Fibroblast of villous mesenchyme (primary cell): ENCODE results near the gene FSCN2. TPM values are rescaled to one million over a fixed set of nuclear protein-coding genes. Genes with fewer than 3 reads are reported as not detected.

ENCODE experiments used
- DNase-seq: peaks from one replicate; pipeline ENCODE4 v3.0.0-alpha.2; 2010; ENCODE audit warnings: low read depth
- H3K4me3 ChIP-seq: 2 replicates; pipeline ENCODE4 v1.5.1; 2011; ENCODE audit warnings: low read depth, mild to moderate bottlenecking, low read length
- total RNA-seq: library from RNA; depleted of rRNA; stranded (reverse); fragments of >200 nt; gene quantifications from 2 replicates; pipeline ENCODE4 v1.2.3, GENCODE V29; 2012
- TF ChIP-seq, protein P1 (sequence below): IDR thresholded peaks from 2 replicates; pipeline ENCODE4 v1.5.1; 2012; ENCODE audit warnings: low read depth, mild to moderate bottlenecking, low read length; ENCODE audit not compliant: insufficient read depth

The FSCN2 gene
- total RNA-seq, 1 donor, result 1.7 TPM

DNA sequence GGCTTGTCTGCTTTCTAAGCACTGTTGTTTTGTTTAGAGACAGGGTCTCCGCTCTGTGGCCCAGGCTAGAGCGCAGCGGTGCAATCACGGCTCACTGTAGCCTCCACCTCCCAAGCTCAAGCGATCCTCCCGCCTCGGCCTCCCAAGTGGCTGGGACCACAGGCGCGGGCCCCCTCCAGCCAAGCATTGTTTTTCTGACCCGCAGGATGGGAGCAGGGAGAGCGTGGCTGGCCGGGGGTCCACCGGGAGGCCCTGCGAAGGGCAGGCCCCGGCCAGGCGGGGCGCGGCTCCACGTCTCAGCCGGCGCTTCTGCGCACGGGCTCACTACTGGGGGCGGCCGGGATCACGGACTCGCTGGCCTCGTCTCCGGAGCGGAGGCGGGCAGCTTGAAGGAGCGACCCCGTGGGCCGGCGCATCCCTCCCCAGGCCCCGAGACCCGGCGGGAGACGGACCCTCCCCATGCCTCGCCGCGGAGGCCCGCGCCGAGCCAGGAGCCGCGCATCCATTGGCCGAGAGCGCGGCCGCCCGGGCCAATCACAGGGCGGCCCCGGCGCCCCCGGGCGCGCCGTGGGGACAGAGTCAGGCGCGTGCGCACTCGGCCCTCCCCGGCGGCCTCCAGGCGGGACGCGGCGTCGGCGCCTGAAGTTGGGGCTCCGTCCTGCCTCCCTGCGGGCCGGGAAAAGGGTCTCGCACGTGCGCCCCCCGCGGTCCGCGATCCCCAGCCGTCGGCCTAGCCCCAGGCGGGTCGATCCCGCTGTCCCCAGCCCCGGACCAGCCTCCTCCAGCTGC, 40.5 kb upstream of the FSCN2 start:
- TF ChIP-seq, protein P1, sequence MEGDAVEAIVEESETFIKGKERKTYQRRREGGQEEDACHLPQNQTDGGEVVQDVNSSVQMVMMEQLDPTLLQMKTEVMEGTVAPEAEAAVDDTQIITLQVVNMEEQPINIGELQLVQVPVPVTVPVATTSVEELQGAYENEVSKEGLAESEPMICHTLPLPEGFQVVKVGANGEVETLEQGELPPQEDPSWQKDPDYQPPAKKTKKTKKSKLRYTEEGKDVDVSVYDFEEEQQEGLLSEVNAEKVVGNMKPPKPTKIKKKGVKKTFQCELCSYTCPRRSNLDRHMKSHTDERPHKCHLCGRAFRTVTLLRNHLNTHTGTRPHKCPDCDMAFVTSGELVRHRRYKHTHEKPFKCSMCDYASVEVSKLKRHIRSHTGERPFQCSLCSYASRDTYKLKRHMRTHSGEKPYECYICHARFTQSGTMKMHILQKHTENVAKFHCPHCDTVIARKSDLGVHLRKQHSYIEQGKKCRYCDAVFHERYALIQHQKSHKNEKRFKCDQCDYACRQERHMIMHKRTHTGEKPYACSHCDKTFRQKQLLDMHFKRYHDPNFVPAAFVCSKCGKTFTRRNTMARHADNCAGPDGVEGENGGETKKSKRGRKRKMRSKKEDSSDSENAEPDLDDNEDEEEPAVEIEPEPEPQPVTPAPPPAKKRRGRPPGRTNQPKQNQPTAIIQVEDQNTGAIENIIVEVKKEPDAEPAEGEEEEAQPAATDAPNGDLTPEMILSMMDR, result no peak
- peak overlapping the region; percentile 62 for H3K4me3 ChIP-seq
- DNase-seq, result peak; percentile 66

DNA sequence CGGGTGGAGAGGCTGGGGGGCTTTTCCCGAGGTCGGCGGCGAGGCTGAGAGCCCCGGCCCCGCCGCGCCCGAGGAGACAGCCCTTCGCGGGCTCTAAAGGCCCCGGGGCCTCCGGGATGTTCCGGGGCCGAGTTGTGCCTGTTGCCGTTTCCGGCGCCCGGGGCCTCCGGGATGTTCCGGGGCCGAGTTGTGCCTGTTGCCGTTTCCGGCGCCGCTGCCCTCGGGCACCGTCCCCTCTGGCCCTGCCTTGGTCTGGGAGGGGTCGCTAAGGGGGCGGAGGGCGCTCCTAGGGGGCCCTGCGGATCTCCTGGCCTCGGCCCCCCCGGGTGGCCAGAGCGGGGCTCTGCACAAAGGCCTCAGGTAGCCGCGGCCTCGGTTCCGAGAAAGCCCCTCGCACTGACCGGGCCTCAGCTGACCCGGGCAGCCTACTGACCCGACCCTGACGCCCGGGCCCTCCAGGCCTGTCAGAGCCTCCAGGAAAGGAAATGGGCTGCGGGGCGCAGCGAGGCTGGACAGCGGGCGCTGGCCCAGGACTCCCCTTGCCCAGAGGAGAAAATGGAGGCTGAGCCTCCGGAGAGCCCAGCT, 39.8 kb upstream of the FSCN2 start:
- no peak for DNase-seq
- peak overlapping the region; percentile 62 for H3K4me3 ChIP-seq
- TF ChIP-seq, protein P1, result no peak

- no peak overlapping the region for H3K4me3 ChIP-seq
- DNase-seq, result no peak
- TF ChIP-seq, protein P1, result no peak
These were observed 38.9 kb upstream of the FSCN2 start for GRCh38 chr17:81489012-81489997.

GRCh38 chr17:81489998-81490992, 37.9 kb upstream of the FSCN2 start:
- no peak for DNase-seq
- TF ChIP-seq, protein P1, result no peak
- no peak overlapping the region for H3K4me3 ChIP-seq

DNA sequence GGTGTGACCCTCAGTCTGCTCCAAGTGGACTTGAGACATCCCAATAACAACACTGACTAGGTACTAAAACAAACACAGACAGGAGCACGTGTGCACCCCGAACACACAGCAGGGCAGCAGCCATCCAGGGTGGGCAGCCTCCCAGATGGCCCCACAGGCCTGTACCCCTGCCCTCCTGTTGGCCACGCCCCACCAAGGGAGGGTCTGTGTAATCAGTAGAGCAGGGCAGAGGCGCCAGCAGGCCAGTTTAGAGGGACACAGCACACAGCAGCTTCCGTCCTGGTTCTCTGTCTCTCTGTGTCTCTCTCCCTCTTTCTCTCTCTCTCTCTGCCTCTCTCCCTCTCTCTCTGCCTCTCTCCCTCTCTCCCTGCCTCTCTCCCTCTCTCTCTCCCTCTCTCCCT, 37.0 kb upstream of the FSCN2 start:
- DNase-seq, result no peak
- no peak overlapping the region for H3K4me3 ChIP-seq
- TF ChIP-seq, protein P1, result no peak
